Measurements from ENCODE around the gene TAGLN2. TPM values are rescaled to one million over a fixed set of nuclear protein-coding genes. Genes with fewer than 3 reads are reported as not detected.

TAGLN2 gene
- total RNA-seq: 110 TPM
- long read RNA-seq, transcript TAGLN2-203 (5 exons, 1,604 nt): major isoform, 79 of 99 reads
- long read RNA-seq, partial matches to known transcripts: 10 of 99 reads
- long read RNA-seq, other reads (novel, unspliced or antisense): 10 of 99 reads

DNA sequence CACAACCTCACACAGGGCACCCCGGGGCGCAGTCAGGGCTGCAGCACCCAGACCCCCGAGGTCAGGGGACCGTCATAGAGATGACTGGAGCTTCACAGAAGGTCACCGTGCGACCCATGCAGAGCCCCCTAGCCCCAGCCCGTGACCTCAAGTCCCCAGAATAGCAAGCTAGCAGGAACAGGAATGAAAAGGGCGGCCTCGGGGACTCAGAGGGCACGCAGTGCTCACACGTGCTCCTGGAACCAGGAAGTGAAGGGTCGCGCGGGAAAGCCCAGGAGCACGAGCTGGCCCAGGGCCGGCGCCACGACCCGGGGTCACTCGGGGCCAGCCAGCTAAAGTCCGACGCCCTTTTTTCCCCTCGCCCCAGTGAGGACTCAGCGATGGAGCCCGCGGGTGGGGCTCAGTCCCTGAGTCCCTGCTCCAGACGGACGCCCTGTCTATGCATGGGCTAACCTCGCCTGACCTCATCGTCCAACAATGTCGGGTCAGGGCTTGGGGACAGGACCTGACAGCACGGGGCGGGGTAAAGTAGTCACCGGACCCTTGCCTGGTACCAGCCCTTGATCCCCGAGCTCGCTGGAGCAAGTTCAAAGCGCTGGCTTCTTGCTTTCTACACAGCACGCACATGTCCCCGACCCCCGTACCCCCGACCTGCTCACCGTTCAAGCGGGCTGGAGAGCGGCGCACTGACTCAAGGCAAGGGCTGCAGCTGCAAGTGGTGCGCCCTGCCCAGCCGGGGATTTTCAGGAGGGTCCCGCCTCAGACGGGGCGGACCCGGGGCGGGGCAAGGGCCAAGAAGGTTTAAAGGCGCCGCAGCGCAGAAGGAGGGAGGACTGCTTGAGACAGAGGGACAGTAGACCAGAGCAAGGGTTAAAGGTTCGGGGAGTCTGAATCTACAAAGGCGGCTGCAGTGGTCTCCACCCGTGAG lies at the start of gene TAGLN2:
Gene TAGLN2 (minus strand): TSS at position 717 of the 928 bp plus-strand sequence. CDS start 4,998 bp downstream, outside the sequence.
- Histone ChIP-seq H3K36me3 (peaks cover 9% of the 10 kb centered on the region), H3K4me3 (peak within 1 kb of the TSS; percentile 91), H3K9me3 (replicated peaks) (no peaks in the 10 kb centered on the region), H3K27me3 (ENCODE audit: low read depth) (no peaks in the 10 kb centered on the region), H3K4me1 (peaks cover 64% of the 10 kb centered on the region), H3K27ac (replicated peaks) (peak within 1 kb of the TSS; percentile 98)
- intact Hi-C loops (cut with micrococcal nuclease): no loop called here
- peak; percentile 94 for DNase-seq
- TF ChIP-seq, protein P1, sequence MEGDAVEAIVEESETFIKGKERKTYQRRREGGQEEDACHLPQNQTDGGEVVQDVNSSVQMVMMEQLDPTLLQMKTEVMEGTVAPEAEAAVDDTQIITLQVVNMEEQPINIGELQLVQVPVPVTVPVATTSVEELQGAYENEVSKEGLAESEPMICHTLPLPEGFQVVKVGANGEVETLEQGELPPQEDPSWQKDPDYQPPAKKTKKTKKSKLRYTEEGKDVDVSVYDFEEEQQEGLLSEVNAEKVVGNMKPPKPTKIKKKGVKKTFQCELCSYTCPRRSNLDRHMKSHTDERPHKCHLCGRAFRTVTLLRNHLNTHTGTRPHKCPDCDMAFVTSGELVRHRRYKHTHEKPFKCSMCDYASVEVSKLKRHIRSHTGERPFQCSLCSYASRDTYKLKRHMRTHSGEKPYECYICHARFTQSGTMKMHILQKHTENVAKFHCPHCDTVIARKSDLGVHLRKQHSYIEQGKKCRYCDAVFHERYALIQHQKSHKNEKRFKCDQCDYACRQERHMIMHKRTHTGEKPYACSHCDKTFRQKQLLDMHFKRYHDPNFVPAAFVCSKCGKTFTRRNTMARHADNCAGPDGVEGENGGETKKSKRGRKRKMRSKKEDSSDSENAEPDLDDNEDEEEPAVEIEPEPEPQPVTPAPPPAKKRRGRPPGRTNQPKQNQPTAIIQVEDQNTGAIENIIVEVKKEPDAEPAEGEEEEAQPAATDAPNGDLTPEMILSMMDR (IDR thresholded peaks at IDR 0.05; ENCODE audit: borderline replicate concordance): no peak

GRCh38 chr1:159974350-159974965 lies 49.2 kb upstream of the TAGLN2 start:
- Histone ChIP-seq H3K4me3 (no peak overlapping the region), H3K27ac (replicated peaks) (no peak overlapping the region), H3K36me3 (no peaks in the 10 kb centered on the region), H3K9me3 (replicated peaks) (no peaks in the 10 kb centered on the region), H3K4me1 (peaks cover 13% of the 10 kb centered on the region), H3K27me3 (ENCODE audit: low read depth) (peaks cover 23% of the 10 kb centered on the region)
- intact Hi-C loops (cut with micrococcal nuclease): no loop called here
- no peak for DNase-seq
- TF ChIP-seq, protein P1 (IDR thresholded peaks at IDR 0.05; ENCODE audit: borderline replicate concordance): no peak

DNA sequence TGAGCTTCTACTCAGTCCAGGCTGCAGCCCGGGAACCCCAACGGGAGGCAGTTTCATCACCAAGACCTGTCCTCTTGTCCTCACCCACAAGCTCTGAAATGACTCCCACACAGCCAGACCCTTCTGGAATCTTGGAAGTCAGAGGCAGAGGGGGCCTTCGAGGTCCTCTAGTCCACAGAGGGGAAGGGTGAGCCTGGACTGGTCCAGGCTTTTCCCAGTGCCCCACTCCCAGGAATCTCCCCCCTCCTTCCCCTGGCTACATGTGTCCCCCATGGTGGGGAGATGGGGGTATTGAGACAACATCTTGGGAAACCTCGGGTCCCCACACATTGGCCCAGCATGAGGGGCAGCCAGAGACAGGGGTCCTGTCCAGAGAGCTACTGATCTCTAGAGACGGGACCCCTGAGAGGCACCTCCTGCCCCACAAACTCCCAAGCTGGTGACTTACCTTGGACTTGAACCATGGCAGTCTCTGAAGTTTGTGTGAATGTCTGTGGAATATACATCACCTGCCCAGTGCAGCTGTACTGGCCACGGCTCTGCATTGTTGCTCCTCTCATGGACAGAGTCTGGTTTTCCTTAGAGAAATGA lies 48.1 kb upstream of the TAGLN2 start:
- Histone ChIP-seq H3K4me1 (peaks cover 13% of the 10 kb centered on the region), H3K27me3 (ENCODE audit: low read depth) (peaks cover 22% of the 10 kb centered on the region), H3K4me3 (no peak overlapping the region), H3K9me3 (replicated peaks) (no peaks in the 10 kb centered on the region), H3K36me3 (no peaks in the 10 kb centered on the region), H3K27ac (replicated peaks) (no peak overlapping the region)
- DNase-seq: no peak
- TF ChIP-seq, protein P1 (IDR thresholded peaks at IDR 0.05; ENCODE audit: borderline replicate concordance): no peak
- intact Hi-C loops (cut with micrococcal nuclease): no loop called here

- intact Hi-C loops (cut with micrococcal nuclease): no loop called here
- Histone ChIP-seq H3K9me3 (replicated peaks) (no peaks in the 10 kb centered on the region), H3K4me3 (no peak overlapping the region), H3K27ac (replicated peaks) (no peak overlapping the region), H3K4me1 (peaks cover 13% of the 10 kb centered on the region), H3K36me3 (no peaks in the 10 kb centered on the region), H3K27me3 (ENCODE audit: low read depth) (peaks cover 14% of the 10 kb centered on the region)
- no peak for DNase-seq
- TF ChIP-seq, protein P1 (IDR thresholded peaks at IDR 0.05; ENCODE audit: borderline replicate concordance): no peak
Measured at GRCh38 chr1:159972443-159973205, 47.3 kb upstream of the TAGLN2 start.

DNA sequence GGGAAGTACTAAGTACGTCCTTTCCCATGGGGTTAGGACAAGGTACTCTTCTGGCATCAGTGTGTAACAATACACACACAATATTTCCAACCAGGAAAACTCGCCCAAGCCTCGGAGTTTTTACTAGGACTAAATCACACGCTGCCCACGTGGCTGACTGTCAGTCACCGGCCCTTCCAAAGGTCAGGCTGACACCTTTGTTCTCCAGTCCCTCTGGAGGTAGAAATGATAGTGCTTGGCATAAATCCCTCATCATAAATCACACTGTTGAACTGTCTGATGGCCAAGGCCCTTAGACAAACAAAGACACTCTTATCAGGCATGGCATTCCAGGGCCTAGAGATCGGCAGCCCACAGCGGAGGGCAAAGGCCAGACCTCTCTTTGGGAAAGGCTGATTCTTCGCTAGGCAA lies 45.6 kb upstream of the TAGLN2 start:
- Histone ChIP-seq H3K27me3 (ENCODE audit: low read depth) (peaks cover 14% of the 10 kb centered on the region), H3K36me3 (no peaks in the 10 kb centered on the region), H3K4me1 (peaks cover 13% of the 10 kb centered on the region), H3K4me3 (no peak overlapping the region), H3K9me3 (replicated peaks) (no peaks in the 10 kb centered on the region), H3K27ac (replicated peaks) (no peak overlapping the region)
- DNase-seq: no peak
- intact Hi-C loops (cut with micrococcal nuclease): no loop called here
- TF ChIP-seq, protein P1 (IDR thresholded peaks at IDR 0.05; ENCODE audit: borderline replicate concordance): no peak
